Subcutaneous abdominal adipose tissue (tissue), 5 donors: ENCODE measurements around the gene MYL12B.
"Not testable (repeated sequence)": the region's sequence is repeated elsewhere in the genome, so short reads cannot be mapped to it uniquely, and the experiment has no call there.

Source experiments
- H3K27ac ChIP-seq: one replicate; pipeline ENCODE4 v1.7.0; 2013; ENCODE audit warnings: low read depth, mild to moderate bottlenecking, inconsistent platforms, low read length, moderate library complexity
- H3K27me3 ChIP-seq, 5 donors: one replicate each; pipeline ENCODE4 v1.7.0; 2013; ENCODE audit warnings: low read length in 5 of 5, inconsistent platforms in 1 of 5; ENCODE audit not compliant: control insufficient read depth in 5 of 5, insufficient read depth in 4 of 5
- H3K36me3 ChIP-seq, 5 donors: one replicate each; pipeline ENCODE4 v1.7.0; 2013; ENCODE audit warnings: low read length in 5 of 5; ENCODE audit not compliant: control insufficient read depth in 5 of 5, insufficient read depth in 5 of 5
- H3K4me1 ChIP-seq, 5 donors: one replicate each; pipeline ENCODE4 v1.7.0; 2013; ENCODE audit warnings: low read length in 5 of 5, mild to moderate bottlenecking in 3 of 5, moderate library complexity in 1 of 5; ENCODE audit not compliant: control insufficient read depth in 5 of 5, insufficient read depth in 5 of 5
- H3K4me3 ChIP-seq, 5 donors: one replicate each; pipeline ENCODE4 v1.7.0; 2013; ENCODE audit warnings: low read length in 5 of 5, low read depth in 1 of 5
- H3K9ac ChIP-seq, 5 donors: one replicate each; pipeline ENCODE4 v1.7.0; 2013; ENCODE audit warnings: low read length in 5 of 5, mild to moderate bottlenecking in 4 of 5, moderate library complexity in 3 of 5
- H3K9me3 ChIP-seq, 5 donors: one replicate each; pipeline ENCODE4 v1.7.0; 2013; ENCODE audit warnings: low read length in 5 of 5; ENCODE audit not compliant: control insufficient read depth in 5 of 5
- donor health status: healthy.
- donor health status: healthy.
- donor health status: healthy.
- donor health status: healthy.
- donor health status: healthy.

The MYL12B gene

GRCh38 chr18:3219631-3220335, 42.1 kb upstream of the MYL12B start, which contains the start of gene MYOM1:
Gene MYOM1 (minus strand): TSS chr18:3219968. CDS start chr18:3215223, 4,745 bp downstream.
- Histone ChIP-seq H3K4me3 (peak within 1 kb of the TSS; percentile 34 to 45 (median 40)), H3K27me3 (no peaks in the 10 kb centered on the region), H3K27ac (peak within 1 kb of the TSS; percentile 91), H3K9me3 (no peaks in the 10 kb centered on the region), H3K36me3 (peaks cover 0 to 6% (median 3%) of the 10 kb centered on the region in 5 donors), H3K9ac (peak within 1 kb of the TSS; percentile 12 to 78 (median 46)), H3K4me1 (peaks cover 0 to 33% (median 28%) of the 10 kb centered on the region in 5 donors)

GRCh38 chr18:3220868-3221267, 41.1 kb upstream of the MYL12B start:
- not testable (repeated sequence) for H3K4me3 ChIP-seq, H3K36me3 ChIP-seq, H3K9me3 ChIP-seq, H3K27me3 ChIP-seq, H3K9ac ChIP-seq
- H3K4me1 ChIP-seq: peaks cover 0 to 33% (median 28%) of the 10 kb centered on the region in 5 donors
- H3K27ac ChIP-seq: peak overlapping the region; percentile 91

GRCh38 chr18:3221496-3221895, 40.4 kb upstream of the MYL12B start:
- Histone ChIP-seq H3K9me3 (no peaks in the 10 kb centered on the region), H3K4me1 (peaks cover 0 to 39% (median 28%) of the 10 kb centered on the region in 5 donors), H3K36me3 (no peaks in the 10 kb centered on the region), H3K9ac (no peak overlapping the region), H3K4me3 (no peak overlapping the region), H3K27ac (no peak overlapping the region), H3K27me3 (no peaks in the 10 kb centered on the region)

- Histone ChIP-seq H3K27me3 (no peaks in the 10 kb centered on the region), H3K36me3 (no peaks in the 10 kb centered on the region), H3K9ac (no peak overlapping the region), H3K4me1 (peaks cover 0 to 37% (median 28%) of the 10 kb centered on the region in 5 donors), H3K9me3 (no peaks in the 10 kb centered on the region), H3K4me3 (no peak overlapping the region), H3K27ac (no peak overlapping the region)
These were observed 38.6 kb upstream of the MYL12B start for GRCh38 chr18:3223356-3223755.

- Histone ChIP-seq H3K9ac (no peak overlapping the region), H3K9me3 (no peaks in the 10 kb centered on the region), H3K27ac (no peak overlapping the region), H3K4me1 (peaks cover 0 to 36% (median 23%) of the 10 kb centered on the region in 5 donors), H3K36me3 (no peaks in the 10 kb centered on the region), H3K27me3 (no peaks in the 10 kb centered on the region), H3K4me3 (no peak overlapping the region)
These were observed 37.7 kb upstream of the MYL12B start for GRCh38 chr18:3224223-3224622.

GRCh38 chr18:3225588-3225987, 36.3 kb upstream of the MYL12B start:
- Histone ChIP-seq H3K9me3 (no peaks in the 10 kb centered on the region), H3K4me1 (peaks cover 0 to 28% (median 19%) of the 10 kb centered on the region in 5 donors), H3K27me3 (no peaks in the 10 kb centered on the region), H3K4me3 (no peak overlapping the region), H3K27ac (peak overlapping the region; percentile 91), H3K36me3 (no peaks in the 10 kb centered on the region), H3K9ac (no peak overlapping the region)

GRCh38 chr18:3226048-3226447, 35.9 kb upstream of the MYL12B start:
- Histone ChIP-seq H3K9me3 (no peaks in the 10 kb centered on the region), H3K4me1 (peaks cover 0 to 28% (median 19%) of the 10 kb centered on the region in 5 donors), H3K36me3 (no peaks in the 10 kb centered on the region), H3K4me3 (no peak overlapping the region), H3K27me3 (no peaks in the 10 kb centered on the region), H3K27ac (peak overlapping the region; percentile 91), H3K9ac (peak overlapping the region in 1 of 5 donors; percentile 30)

- H3K9ac ChIP-seq: no peak overlapping the region
- H3K36me3 ChIP-seq: no peaks in the 10 kb centered on the region
- peak overlapping the region in 4 of 5 donors; percentile 11 to 35 (median 32) for H3K4me3 ChIP-seq
- H3K27me3 ChIP-seq: no peaks in the 10 kb centered on the region
- H3K4me1 ChIP-seq: peaks cover 0 to 26% (median 19%) of the 10 kb centered on the region in 5 donors
- peak overlapping the region; percentile 91 for H3K27ac ChIP-seq
- no peaks in the 10 kb centered on the region for H3K9me3 ChIP-seq
These were observed 31.3 kb upstream of the MYL12B start for GRCh38 chr18:3230401-3231334.

- H3K9me3 ChIP-seq: no peaks in the 10 kb centered on the region
- H3K27me3 ChIP-seq: no peaks in the 10 kb centered on the region
- H3K36me3 ChIP-seq: no peaks in the 10 kb centered on the region
- no peak overlapping the region for H3K4me3 ChIP-seq
- peaks cover 0 to 20% (median 6%) of the 10 kb centered on the region in 5 donors for H3K4me1 ChIP-seq
- no peak overlapping the region for H3K27ac ChIP-seq
- H3K9ac ChIP-seq: no peak overlapping the region
These were observed 28.9 kb upstream of the MYL12B start for GRCh38 chr18:3233004-3233403.
